GM10248 (cell line): ENCODE results near the gene DPYD.

Source experiments
- CTCF ChIA-PET: fragments of 300-600 bp; sonication (Branson Sonifier 250); formaldehyde crosslinking; extraction: SDS; loops from one replicate; lab custom pipeline; 2021; ENCODE audit warnings: antibody characterized with exemption; lab: Yijun Ruan, JAX
- POLR2A ChIA-PET: fragments of 350-650 bp; sonication (Branson Sonifier 250); formaldehyde crosslinking; extraction: SDS; loops from one replicate; lab custom pipeline; 2020; ENCODE audit warnings: antibody characterized with exemption; lab: Yijun Ruan, JAX
- DNase-seq: peaks from one replicate; pipeline ENCODE4 v3.0.0; 2012; ENCODE audit errors: extremely low spot score
- CTCF ChIP-seq: IDR thresholded peaks from 2 replicates; pipeline ENCODE4 v1.5.1; 2012; ENCODE audit warnings: mild to moderate bottlenecking, low read depth; ENCODE audit errors: extremely low read depth, missing control alignments, control extremely low read depth

DPYD gene

GRCh38 chr1:97046765-97047420 is 873.9 kb downstream of the DPYD start:
- CTCF ChIA-PET: interaction anchor here (0.9 kb wide), 1 partner anchor 34 kb away, joined by 3 read pairs; no protein-coding TSS in a partner anchor
- TF ChIP-seq CTCF: no peak
- DNase-seq: no peak
- POLR2A ChIA-PET: no interaction called here

- no peak for DNase-seq
- ChIA-PET POLR2A (no interaction called here), CTCF (interaction anchor here (1.4 kb wide), 1 partner anchor 24 kb away, joined by 4 read pairs; no protein-coding TSS in a partner anchor)
- no peak for TF ChIP-seq CTCF
Measured at GRCh38 chr1:97044159-97044760, 876.6 kb downstream of the DPYD start.

- CTCF ChIA-PET: interaction anchor here (1.1 kb wide), 1 partner anchor 19 kb away, joined by 3 read pairs; no protein-coding TSS in a partner anchor
- TF ChIP-seq CTCF: no peak
- POLR2A ChIA-PET: no interaction called here
- no peak for DNase-seq
Measured at GRCh38 chr1:97042551-97042950, 878.3 kb downstream of the DPYD start.

- ChIA-PET POLR2A (no interaction called here), CTCF (no interaction called here)
- no peak for TF ChIP-seq CTCF
Measured at GRCh38 chr1:97041026-97041425, 879.8 kb downstream of the DPYD start.

GRCh38 chr1:97038410-97038809 is 882.4 kb downstream of the DPYD start:
- ChIA-PET CTCF (no interaction called here), POLR2A (no interaction called here)
- TF ChIP-seq CTCF: no peak
- DNase-seq: no peak

More at GRCh38 chr1:97041026-97041425, 879.8 kb downstream of the DPYD start:
- DNase-seq: no peak

- POLR2A ChIA-PET: no interaction called here
- DNase-seq: no peak
- CTCF ChIA-PET: no interaction called here
- TF ChIP-seq CTCF: no peak
Measured at GRCh38 chr1:97034651-97035050, 886.2 kb downstream of the DPYD start.
